GM23338 (cell line): ENCODE results near the gene CEMIP2. TPM values are rescaled to one million over a fixed set of nuclear protein-coding genes. Genes with fewer than 3 reads are reported as not detected.

Experiments
- ATAC-seq: fragments of 200-7000 bp; cut with Tn5 transposase; 3 replicates; pipeline ENCODE4 v1.9.1; 2020
- DNase-seq: peaks from one replicate; pipeline ENCODE4 v3.0.0-alpha.2; 2015; ENCODE audit warnings: low spot score
- H2AFZ ChIP-seq: fragments of 200-600 bp; sonication (generic); 2 replicates; pipeline ENCODE4 v1.8.0; 2016; ENCODE audit warnings: antibody characterized with exemption, mild to moderate bottlenecking, moderate library complexity
- H3F3A ChIP-seq: fragments of 200-600 bp; sonication (generic); replicated peaks from 2 replicates; pipeline ENCODE4 v1.8.0; 2017; ENCODE audit warnings: antibody characterized with exemption, mixed run types, low read depth
- H3K27ac ChIP-seq: fragments of 200-600 bp; sonication (generic); 2 replicates; pipeline ENCODE4 v1.6.1; 2016; ENCODE audit warnings: low read depth
- H3K27me3 ChIP-seq: fragments of 200-600 bp; sonication (generic); 2 replicates; pipeline ENCODE4 v1.8.0; 2016; ENCODE audit warnings: mild to moderate bottlenecking, mixed run types, moderate library complexity; ENCODE audit not compliant: insufficient read depth
- H3K36me3 ChIP-seq: fragments of 200-600 bp; sonication (generic); 2 replicates; pipeline ENCODE4 v1.8.0; 2016; ENCODE audit warnings: mild to moderate bottlenecking; ENCODE audit not compliant: insufficient read depth
- H3K4me1 ChIP-seq: fragments of 200-600 bp; sonication (generic); 2 replicates; pipeline ENCODE4 v1.8.0; 2016; ENCODE audit warnings: mild to moderate bottlenecking, moderate library complexity; ENCODE audit not compliant: insufficient read depth
- H3K4me2 ChIP-seq: fragments of 200-600 bp; sonication (generic); 2 replicates; pipeline ENCODE4 v1.7.1; 2017; ENCODE audit warnings: mixed run types
- H3K4me3 ChIP-seq: fragments of 200-600 bp; sonication (generic); 2 replicates; pipeline ENCODE4 v1.6.1; 2016; ENCODE audit warnings: mixed run types
- H3K79me2 ChIP-seq: fragments of 200-600 bp; sonication (generic); replicated peaks from 2 replicates; pipeline ENCODE4 v1.8.0; 2017; ENCODE audit warnings: mild to moderate bottlenecking; ENCODE audit not compliant: insufficient read depth
- H3K9me2 ChIP-seq: fragments of 200-600 bp; sonication (generic); 2 replicates; pipeline ENCODE4 v1.8.0; 2017; ENCODE audit not compliant: insufficient read depth
- H4K20me1 ChIP-seq: fragments of 200-600 bp; sonication (generic); replicated peaks from 2 replicates; pipeline ENCODE4 v1.8.0; 2017; ENCODE audit warnings: mild to moderate bottlenecking; ENCODE audit not compliant: insufficient read depth
- H3K27ac Mint-ChIP-seq: 2 replicates; pipeline ENCODE4 v1.8.0; 2020; ENCODE audit warnings: inconsistent platforms, mild to moderate bottlenecking, moderate library complexity, mixed read lengths
- H3K27me3 Mint-ChIP-seq: 3 replicates; pipeline ENCODE4 v1.8.0; 2022; ENCODE audit warnings: low read depth, mild to moderate bottlenecking, moderate library complexity, mixed read lengths, inconsistent platforms; ENCODE audit not compliant: insufficient read depth, poor library complexity
- H3K36me3 Mint-ChIP-seq: 3 replicates; pipeline ENCODE4 v1.8.0; 2021; ENCODE audit warnings: low read depth, mild to moderate bottlenecking, inconsistent platforms, moderate library complexity, mixed read lengths
- H3K4me1 Mint-ChIP-seq: 3 replicates; pipeline ENCODE4 v1.8.0; 2020; ENCODE audit warnings: mild to moderate bottlenecking, inconsistent platforms, mixed read lengths
- H3K4me3 Mint-ChIP-seq: 3 replicates; pipeline ENCODE4 v1.8.0; 2021; ENCODE audit warnings: moderate library complexity, mild to moderate bottlenecking, inconsistent platforms, mixed read lengths
- H3K9me3 Mint-ChIP-seq: 3 replicates; pipeline ENCODE4 v1.8.0; 2020; ENCODE audit warnings: moderate library complexity, mild to moderate bottlenecking, inconsistent platforms, mixed read lengths
- CREB1 ChIP-seq: fragments of 250-450 bp; sonication (Bioruptor Pico); IDR thresholded peaks from 2 replicates; pipeline ENCODE4 v1.5.0; 2020; ENCODE audit warnings: low read depth, mild to moderate bottlenecking, moderate library complexity
- CTCF ChIP-seq, 2 experiments: fragments of 200-600 bp in 1 of 2; sonication (generic) in 1 of 2; conservative IDR thresholded peaks; 2 replicates each; pipeline versions ENCODE4 v1.5.1 to v1.6.1; 2016 to 2017; ENCODE audit warnings: antibody characterized with exemption in 2 of 2, low read depth in 2 of 2, mild to moderate bottlenecking in 2 of 2, moderate library complexity in 1 of 2
- EZH2phosphoT487 ChIP-seq: fragments of 200-600 bp; sonication (generic); IDR thresholded peaks from one replicate; pipeline ENCODE4 v1.8.1; 2018; ENCODE audit warnings: antibody characterized with exemption; ENCODE audit not compliant: unreplicated experiment
- JUNB ChIP-seq: IDR thresholded peaks from one replicate; pipeline ENCODE4 v1.6.1; 2016; ENCODE audit warnings: antibody characterized with exemption; ENCODE audit not compliant: unreplicated experiment
- NANOG ChIP-seq: IDR thresholded peaks from 2 replicates; pipeline ENCODE4 v1.6.1; 2016; ENCODE audit warnings: antibody characterized with exemption, borderline replicate concordance
- POLR2AphosphoS5 ChIP-seq: IDR thresholded peaks from 2 replicates; pipeline ENCODE4 v1.6.1; 2016; ENCODE audit warnings: antibody characterized with exemption, low read depth
- REST ChIP-seq: IDR thresholded peaks from one replicate; pipeline ENCODE4 v1.6.1; 2018; ENCODE audit warnings: antibody characterized with exemption; ENCODE audit not compliant: unreplicated experiment
- ZNF114 ChIP-seq: fragments of 250-450 bp; sonication (Bioruptor Pico); IDR thresholded peaks from 2 replicates; pipeline ENCODE4 v1.5.0; 2020; ENCODE audit warnings: mild to moderate bottlenecking, moderate library complexity
- ZNF331 ChIP-seq: fragments of 250-450 bp; sonication (Bioruptor Pico); IDR thresholded peaks from 2 replicates; pipeline ENCODE4 v1.5.0; 2020; ENCODE audit warnings: low read depth, mild to moderate bottlenecking, moderate library complexity
- ZNF462 ChIP-seq: fragments of 250-450 bp; sonication (Bioruptor Pico); IDR thresholded peaks from 2 replicates; pipeline ENCODE4 v1.5.0; 2020; ENCODE audit warnings: mild to moderate bottlenecking, moderate library complexity
- polyA plus RNA-seq: library from polyadenylated mRNA; unstranded; fragments of >200 nt; fragmentation: Nextera tagmentation; extraction: Ambion mirVana; gene quantifications from 2 replicates; pipeline ENCODE4 v1.2.1, GENCODE V29; 2016
- total RNA-seq: library from RNA; depleted of rRNA; stranded (reverse); fragments of >200 nt; shearing (Covaris generic); gene quantifications from 2 replicates; pipeline ENCODE4 v1.2.3, GENCODE V29; 2014

The CEMIP2 gene
- total and polyA plus RNA-seq, 2 experiments from 2014 or later: 23.0 to 76.7 TPM

GRCh38 chr9:71678999-71679398 lies 89.3 kb downstream of the CEMIP2 start (continued):
- TF ChIP-seq EZH2phosphoT487 (no peak), REST (no peak)

- no peak overlapping the region for H2AFZ ChIP-seq
- TF ChIP-seq EZH2phosphoT487 (no peak), JUNB (no peak), NANOG (no peak), REST (no peak), ZNF462 (CRISPR knock-in tag) (no peak), ZNF331 (no peak), ZNF114 (CRISPR knock-in tag) (no peak), CTCF (conservative IDR thresholded peaks at IDR 0.05; ENCODE audit: low read depth in 2 of 2) (no peak), POLR2AphosphoS5 (no peak), CREB1 (CRISPR knock-in tag) (no peak)
Measured at GRCh38 chr9:71677209-71677608, 91.1 kb downstream of the CEMIP2 start.

More at GRCh38 chr9:71677209-71677608, 91.1 kb downstream of the CEMIP2 start:
- DNase-seq (no peak), ATAC-seq (no peak)
- Histone ChIP-seq H4K20me1 (no peaks in the 10 kb centered on the region), H3K79me2 (no peaks in the 10 kb centered on the region), H3K4me3 (no peak overlapping the region), H3K4me2 (no peak overlapping the region), H3K27ac (no peak overlapping the region), H3K27me3 (no peaks in the 10 kb centered on the region), H3F3A (no peaks in the 10 kb centered on the region), H3K36me3 (peaks cover 7% of the 10 kb centered on the region; the same call in 1 of the 2 replicates), H3K9me2 (no peaks in the 10 kb centered on the region; the same call in 1 of the 2 replicates), H3K4me1 (no peaks in the 10 kb centered on the region)
- H3K9me3 Mint-ChIP-seq: peaks cover 16% of the 10 kb centered on the region
- H3K36me3 Mint-ChIP-seq: peaks cover 15% of the 10 kb centered on the region; the same call in 2 of the 3 replicates
- H3K27me3 Mint-ChIP-seq: no peaks in the 10 kb centered on the region
- peaks cover 11% of the 10 kb centered on the region; the same call in 2 of the 3 replicates for H3K4me1 Mint-ChIP-seq
- no peak overlapping the region for H3K27ac Mint-ChIP-seq
- no peak overlapping the region for H3K4me3 Mint-ChIP-seq
